Fibroblast of lung (primary cell): ENCODE results near the gene COL4A3.

Experiments
- EZH2 ChIP-seq: IDR thresholded peaks from 2 replicates; pipeline ENCODE4 v1.5.1; 2012; ENCODE audit warnings: low read length, control low read depth, mild to moderate bottlenecking; ENCODE audit errors: missing control alignments
- TF ChIP-seq, protein P1 (sequence below), 2 donors: IDR thresholded peaks in 1 of 2; conservative IDR thresholded peaks in 1 of 2; 1 replicate in 1 of 2; 2 replicates in 1 of 2; pipeline ENCODE4 v1.5.1; 2011 to 2012; ENCODE audit warnings: low read length in 2 of 2, control low read depth in 1 of 2, inconsistent platforms in 1 of 2, low read depth in 1 of 2, mild to moderate bottlenecking in 1 of 2

GRCh38 chr2:227198866-227199265, 34.4 kb downstream of the COL4A3 start:
- TF ChIP-seq, protein P1, sequence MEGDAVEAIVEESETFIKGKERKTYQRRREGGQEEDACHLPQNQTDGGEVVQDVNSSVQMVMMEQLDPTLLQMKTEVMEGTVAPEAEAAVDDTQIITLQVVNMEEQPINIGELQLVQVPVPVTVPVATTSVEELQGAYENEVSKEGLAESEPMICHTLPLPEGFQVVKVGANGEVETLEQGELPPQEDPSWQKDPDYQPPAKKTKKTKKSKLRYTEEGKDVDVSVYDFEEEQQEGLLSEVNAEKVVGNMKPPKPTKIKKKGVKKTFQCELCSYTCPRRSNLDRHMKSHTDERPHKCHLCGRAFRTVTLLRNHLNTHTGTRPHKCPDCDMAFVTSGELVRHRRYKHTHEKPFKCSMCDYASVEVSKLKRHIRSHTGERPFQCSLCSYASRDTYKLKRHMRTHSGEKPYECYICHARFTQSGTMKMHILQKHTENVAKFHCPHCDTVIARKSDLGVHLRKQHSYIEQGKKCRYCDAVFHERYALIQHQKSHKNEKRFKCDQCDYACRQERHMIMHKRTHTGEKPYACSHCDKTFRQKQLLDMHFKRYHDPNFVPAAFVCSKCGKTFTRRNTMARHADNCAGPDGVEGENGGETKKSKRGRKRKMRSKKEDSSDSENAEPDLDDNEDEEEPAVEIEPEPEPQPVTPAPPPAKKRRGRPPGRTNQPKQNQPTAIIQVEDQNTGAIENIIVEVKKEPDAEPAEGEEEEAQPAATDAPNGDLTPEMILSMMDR (conservative IDR thresholded peaks at IDR 0.05 in 1 of 2, IDR thresholded peaks at IDR 0.05 in 1 of 2; ENCODE audit: low read depth in 1 of 2, low read length in 2 of 2) = no peak
- TF ChIP-seq EZH2 = no peak
